NCI-H2196 (cell line): ENCODE measurements around the gene SLC4A2.
"Not testable (repeated sequence)": the region's sequence is repeated elsewhere in the genome, so short reads cannot be mapped to it uniquely, and the experiment has no call there.

Source experiments
- DNase-seq: peaks from one replicate; lab custom pipeline; 2025; ENCODE audit not compliant: unreplicated experiment; lab: John Stamatoyannopoulos, UW

The SLC4A2 gene

DNA sequence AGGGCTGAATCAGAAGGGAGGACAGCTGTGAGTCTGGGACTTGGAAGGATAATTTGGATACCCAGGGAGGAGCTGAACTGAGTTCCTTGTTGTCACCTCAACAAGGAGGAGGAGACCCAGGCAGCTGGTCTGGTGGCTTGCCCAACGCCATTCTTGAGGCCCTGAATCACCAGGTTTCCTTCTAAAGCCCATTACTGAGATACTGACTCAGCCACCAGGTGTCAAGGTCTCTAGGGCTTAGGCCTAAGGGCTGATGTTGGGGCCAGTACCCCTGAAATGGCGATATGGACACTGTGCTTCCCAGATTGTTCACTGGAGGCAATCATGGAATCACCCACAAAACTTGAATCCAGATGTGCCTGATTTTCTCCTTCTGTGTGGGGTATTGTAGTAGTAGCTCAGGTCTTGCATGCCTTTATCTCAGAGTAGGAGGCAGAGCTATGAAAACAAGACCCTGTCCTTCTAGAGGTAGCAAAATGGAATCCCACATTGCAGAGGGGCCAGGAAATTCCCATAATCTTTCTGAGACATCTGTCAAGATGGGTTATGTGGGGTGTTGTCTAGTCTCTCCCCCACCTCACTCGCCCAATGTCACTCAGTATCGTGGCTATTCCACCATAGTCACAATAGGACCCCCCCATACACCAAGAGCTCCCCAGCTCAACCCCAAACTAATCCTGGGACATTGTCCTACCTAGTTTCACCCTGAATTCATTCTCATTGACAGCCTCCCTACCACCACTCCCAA lies 33.3 kb upstream of the SLC4A2 start:
- no peak for DNase-seq

GRCh38 chr7:151026771-151027727 lies 32.3 kb upstream of the SLC4A2 start:
- not testable (repeated sequence) for DNase-seq

- DNase-seq, result not testable (repeated sequence)
These were observed 31.7 kb upstream of the SLC4A2 start for GRCh38 chr7:151027728-151028130.

DNA sequence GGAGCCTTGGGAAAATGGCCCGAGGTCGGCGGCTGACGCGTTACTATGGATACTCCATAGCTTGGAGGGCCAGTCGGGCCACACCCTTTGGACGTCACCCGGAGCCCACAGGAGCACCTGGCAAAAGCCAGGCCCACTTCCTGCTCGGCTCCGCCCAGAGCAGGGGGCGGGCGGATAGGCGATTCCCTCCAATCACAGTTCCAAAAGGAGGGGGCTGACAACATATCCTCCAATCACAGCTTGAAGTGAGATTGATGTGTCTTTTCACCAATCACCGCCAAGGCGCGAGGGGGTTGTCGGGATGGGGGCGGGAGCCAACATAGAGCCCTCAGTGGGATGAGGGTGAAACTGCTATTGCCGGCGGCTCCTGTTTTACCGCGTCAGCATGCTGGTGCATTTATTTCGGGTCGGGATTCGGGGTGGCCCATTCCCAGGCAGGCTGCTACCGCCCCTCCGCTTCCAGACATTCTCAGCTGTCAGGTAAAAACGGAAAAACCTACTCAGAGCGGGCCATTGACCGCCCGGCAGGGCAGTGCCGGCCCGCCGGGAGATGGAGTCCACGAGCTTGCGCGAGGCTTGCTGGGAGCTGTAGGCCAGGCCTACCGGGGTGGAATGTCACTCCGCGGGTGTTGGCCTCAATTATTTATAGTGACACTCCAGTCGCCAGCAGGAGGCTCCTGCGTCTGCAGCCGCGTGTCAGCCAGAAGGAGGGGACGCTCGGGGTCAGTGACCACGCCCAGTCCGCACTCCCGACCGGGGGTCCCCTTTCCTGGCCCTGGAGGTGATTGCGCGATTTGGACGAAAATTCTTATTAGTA lies 31.1 kb upstream of the SLC4A2 start, which contains the start of gene ABCB8:
TSS of gene ABCB8 (plus strand) at position 320 of the 817 bp plus-strand sequence. CDS start at position 386, 66 bp downstream.
- DNase-seq, result peak; percentile 99

- DNase-seq, result no peak
These were observed 30.4 kb upstream of the SLC4A2 start for GRCh38 chr7:151028948-151029501.

- DNase-seq, result no peak
These were observed 28.4 kb upstream of the SLC4A2 start for GRCh38 chr7:151031011-151031410.

GRCh38 chr7:151032936-151033863 lies 26.2 kb upstream of the SLC4A2 start:
- no peak for DNase-seq

- DNase-seq, result no peak
These were observed 25.5 kb upstream of the SLC4A2 start for GRCh38 chr7:151033864-151034249.

- DNase-seq, result no peak
These were observed 24.9 kb upstream of the SLC4A2 start for GRCh38 chr7:151034312-151035025.

DNA sequence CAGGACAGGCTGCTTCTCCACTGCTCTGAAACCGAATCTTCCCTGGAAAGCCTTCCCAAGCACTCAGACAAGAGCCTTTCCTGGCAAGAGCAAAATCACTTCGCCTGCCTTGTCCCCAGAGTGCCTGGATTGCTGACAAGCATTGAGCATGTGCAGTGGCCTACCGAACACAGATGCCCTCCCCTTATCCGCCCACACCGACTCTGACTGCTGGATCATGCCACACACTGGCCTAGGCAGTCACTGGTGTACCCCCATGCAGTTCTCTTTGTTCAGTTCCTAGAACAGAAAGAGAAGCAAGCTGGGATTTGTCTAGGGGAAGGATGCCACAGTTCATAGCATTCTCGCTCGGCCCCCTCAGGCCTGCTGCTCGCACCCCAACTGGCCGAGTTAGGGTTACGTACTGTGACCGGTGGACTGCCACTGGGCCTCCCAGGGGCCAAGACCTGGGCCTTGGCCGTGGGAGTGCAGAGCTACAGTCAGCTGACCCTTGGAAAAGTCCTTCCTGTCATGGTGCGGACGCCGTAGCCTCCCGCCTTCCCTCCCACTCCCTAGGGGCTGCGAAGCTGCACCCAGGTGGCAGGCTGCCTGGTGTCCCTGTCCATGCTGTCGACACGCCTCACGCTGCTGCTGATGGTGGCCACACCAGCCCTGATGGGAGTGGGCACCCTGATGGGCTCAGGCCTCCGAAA lies 24.2 kb upstream of the SLC4A2 start:
- DNase-seq, result no peak

DNA sequence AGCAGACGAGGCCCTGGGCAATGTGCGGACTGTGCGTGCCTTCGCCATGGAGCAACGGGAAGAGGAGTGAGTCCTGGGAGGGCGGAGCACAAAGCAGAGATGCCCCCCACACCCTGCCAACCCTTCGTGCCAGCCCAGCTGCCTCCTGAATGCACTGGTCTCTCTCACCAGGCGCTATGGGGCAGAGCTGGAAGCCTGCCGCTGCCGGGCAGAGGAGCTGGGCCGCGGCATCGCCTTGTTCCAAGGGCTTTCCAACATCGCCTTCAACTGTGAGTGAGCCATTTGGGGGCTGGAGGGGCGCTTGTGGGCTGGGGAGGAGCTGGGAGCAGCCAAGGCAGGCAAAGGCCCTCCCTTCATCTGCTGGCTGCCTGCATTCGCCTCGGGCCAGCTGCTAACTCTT lies 23.5 kb upstream of the SLC4A2 start:
- DNase-seq, result no peak

- DNase-seq, result peak; percentile 62
These were observed 20.2 kb upstream of the SLC4A2 start for GRCh38 chr7:151038951-151039849.

- no peak for DNase-seq
These were observed 19.4 kb upstream of the SLC4A2 start for GRCh38 chr7:151039850-151040548.

- no peak for DNase-seq
These were observed 18.6 kb upstream of the SLC4A2 start for GRCh38 chr7:151040616-151041375.

DNA sequence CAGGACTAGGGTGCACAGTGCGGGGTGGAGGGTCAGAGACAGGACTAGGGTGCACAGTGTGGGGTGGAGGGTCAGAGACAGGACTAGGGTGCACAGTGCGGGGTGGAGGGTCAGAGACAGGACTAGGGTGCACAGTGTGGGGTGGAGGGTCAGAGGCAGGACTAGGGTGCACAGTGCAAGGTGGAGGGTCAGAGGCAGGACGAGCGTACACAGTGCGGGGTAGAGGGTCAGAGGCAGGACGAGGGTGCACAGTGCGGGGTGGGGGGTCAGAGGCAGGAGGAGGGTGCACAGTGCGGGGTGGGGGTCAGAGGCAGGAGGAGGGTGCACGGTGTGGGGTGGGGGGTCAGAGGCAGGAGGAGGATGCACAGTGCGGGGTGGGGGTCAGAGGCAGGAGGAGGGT lies 15.9 kb upstream of the SLC4A2 start:
- DNase-seq, result not testable (repeated sequence)

- no peak for DNase-seq
These were observed 15.4 kb upstream of the SLC4A2 start for GRCh38 chr7:151043959-151044358.
